Panc1 (cell line): ENCODE results near the gene CNTN5.

Experiments
- CTCF ChIP-seq: fragments of 450-650 bp; IDR thresholded peaks from 2 replicates; pipeline ENCODE4 v1.5.1; 2017; ENCODE audit warnings: mild to moderate bottlenecking
- POLR2AphosphoS5 ChIP-seq: IDR thresholded peaks from 2 replicates; pipeline ENCODE4 v1.6.1; 2012; ENCODE audit warnings: mild to moderate bottlenecking, low read depth, low read length, moderate library complexity
- REST ChIP-seq, 2 experiments: IDR thresholded peaks; 2 replicates each; pipeline ENCODE4 v1.6.1; 2011 to 2012; ENCODE audit warnings: low read depth in 2 of 2, control low read depth in 1 of 2, low read length in 1 of 2, mild to moderate bottlenecking in 1 of 2, moderate library complexity in 1 of 2; ENCODE audit not compliant: insufficient read depth in 1 of 2
- SIN3A ChIP-seq: IDR thresholded peaks from 2 replicates; pipeline ENCODE4 v1.6.1; 2012; ENCODE audit warnings: low read depth, mild to moderate bottlenecking, low read length, moderate library complexity, borderline replicate concordance; ENCODE audit not compliant: insufficient read depth
- TCF7L2 ChIP-seq: IDR thresholded peaks from 2 replicates; pipeline ENCODE4 v1.6.1; 2011; ENCODE audit warnings: mild to moderate bottlenecking, low read depth, low read length, inconsistent platforms

GRCh38 chr11:99693941-99694492, 673.3 kb downstream of the CNTN5 start:
- TF ChIP-seq CTCF (no peak), SIN3A (no peak), TCF7L2 (no peak), POLR2AphosphoS5 (no peak), REST (IDR thresholded peaks at IDR 0.05; ENCODE audit: insufficient read depth in 1 of 2, low read depth in 2 of 2, low read length in 1 of 2) (no peak)
